Measurements from ENCODE around the gene HDAC2. TPM values are rescaled to one million over a fixed set of nuclear protein-coding genes. Genes with fewer than 3 reads are reported as not detected.
"Not testable (repeated sequence)": the region's sequence is repeated elsewhere in the genome, so short reads cannot be mapped to it uniquely, and the experiment has no call there.

HDAC2 gene
- total RNA-seq, 2 donors from 2014 or later, result 25.6 to 32.4 TPM

DNA sequence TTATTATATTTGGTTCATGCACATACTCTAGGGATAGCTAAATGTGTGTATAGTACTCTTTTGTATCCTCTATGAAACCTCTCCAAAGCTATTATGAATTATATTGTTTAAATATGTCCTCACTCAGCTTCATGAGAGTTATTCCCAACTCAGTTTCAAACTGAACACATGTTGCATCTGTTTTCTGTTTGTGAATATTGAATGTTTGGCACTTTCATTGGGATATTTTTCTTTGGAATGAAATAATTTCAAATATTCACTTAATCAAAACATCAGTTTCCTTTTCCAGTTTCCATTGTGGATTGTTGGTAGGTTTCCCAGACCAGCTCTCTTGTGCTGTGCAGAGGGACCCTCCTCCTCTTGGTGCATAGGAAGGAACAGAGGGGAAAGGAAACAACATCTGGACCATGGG lies 46.6 kb downstream of the HDAC2 start:
- Histone ChIP-seq H3K4me1 (peaks cover 0 to 5% of the 10 kb centered on the region in 2 donors), H3K9me3 (peaks cover 2 to 5% of the 10 kb centered on the region in 2 donors), H3K27ac (no peak overlapping the region), H3K4me3 (no peak overlapping the region), H3K36me3 (no peaks in the 10 kb centered on the region), H3K27me3 (no peaks in the 10 kb centered on the region)
- TF ChIP-seq, protein P1, sequence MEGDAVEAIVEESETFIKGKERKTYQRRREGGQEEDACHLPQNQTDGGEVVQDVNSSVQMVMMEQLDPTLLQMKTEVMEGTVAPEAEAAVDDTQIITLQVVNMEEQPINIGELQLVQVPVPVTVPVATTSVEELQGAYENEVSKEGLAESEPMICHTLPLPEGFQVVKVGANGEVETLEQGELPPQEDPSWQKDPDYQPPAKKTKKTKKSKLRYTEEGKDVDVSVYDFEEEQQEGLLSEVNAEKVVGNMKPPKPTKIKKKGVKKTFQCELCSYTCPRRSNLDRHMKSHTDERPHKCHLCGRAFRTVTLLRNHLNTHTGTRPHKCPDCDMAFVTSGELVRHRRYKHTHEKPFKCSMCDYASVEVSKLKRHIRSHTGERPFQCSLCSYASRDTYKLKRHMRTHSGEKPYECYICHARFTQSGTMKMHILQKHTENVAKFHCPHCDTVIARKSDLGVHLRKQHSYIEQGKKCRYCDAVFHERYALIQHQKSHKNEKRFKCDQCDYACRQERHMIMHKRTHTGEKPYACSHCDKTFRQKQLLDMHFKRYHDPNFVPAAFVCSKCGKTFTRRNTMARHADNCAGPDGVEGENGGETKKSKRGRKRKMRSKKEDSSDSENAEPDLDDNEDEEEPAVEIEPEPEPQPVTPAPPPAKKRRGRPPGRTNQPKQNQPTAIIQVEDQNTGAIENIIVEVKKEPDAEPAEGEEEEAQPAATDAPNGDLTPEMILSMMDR (IDR thresholded peaks at IDR 0.05), result no peak
- DNase-seq (ENCODE audit: low spot score), result no peak

DNA sequence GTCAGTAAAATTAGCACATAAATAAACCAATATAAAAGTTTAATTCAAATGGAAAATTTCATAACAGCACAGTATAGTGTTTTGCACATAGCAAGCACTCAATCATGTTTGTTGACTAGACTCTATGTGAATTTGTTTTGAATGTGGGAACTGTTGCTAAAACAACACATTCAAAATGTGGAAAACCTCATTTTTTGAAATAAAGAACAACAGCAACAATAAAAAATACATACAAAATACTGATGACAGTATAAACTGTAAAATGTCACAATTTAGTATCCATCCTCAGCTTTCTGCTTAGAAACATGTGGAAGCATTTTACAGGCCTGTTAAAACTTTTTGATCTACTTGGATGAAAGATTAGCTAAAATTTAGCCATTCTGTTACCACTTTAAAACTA lies 47.4 kb downstream of the HDAC2 start:
- H3K4me1 ChIP-seq, result peaks cover 0 to 5% of the 10 kb centered on the region in 2 donors
- H3K27ac ChIP-seq, result peak overlapping the region in 1 of 2 donors; percentile 21
- DNase-seq (ENCODE audit: low spot score), result no peak
- TF ChIP-seq, protein P1 (IDR thresholded peaks at IDR 0.05), result no peak
- H3K27me3 ChIP-seq, result no peaks in the 10 kb centered on the region
- H3K4me3 ChIP-seq, result no peak overlapping the region
- no peaks in the 10 kb centered on the region for H3K9me3 ChIP-seq
- no peaks in the 10 kb centered on the region for H3K36me3 ChIP-seq

DNA sequence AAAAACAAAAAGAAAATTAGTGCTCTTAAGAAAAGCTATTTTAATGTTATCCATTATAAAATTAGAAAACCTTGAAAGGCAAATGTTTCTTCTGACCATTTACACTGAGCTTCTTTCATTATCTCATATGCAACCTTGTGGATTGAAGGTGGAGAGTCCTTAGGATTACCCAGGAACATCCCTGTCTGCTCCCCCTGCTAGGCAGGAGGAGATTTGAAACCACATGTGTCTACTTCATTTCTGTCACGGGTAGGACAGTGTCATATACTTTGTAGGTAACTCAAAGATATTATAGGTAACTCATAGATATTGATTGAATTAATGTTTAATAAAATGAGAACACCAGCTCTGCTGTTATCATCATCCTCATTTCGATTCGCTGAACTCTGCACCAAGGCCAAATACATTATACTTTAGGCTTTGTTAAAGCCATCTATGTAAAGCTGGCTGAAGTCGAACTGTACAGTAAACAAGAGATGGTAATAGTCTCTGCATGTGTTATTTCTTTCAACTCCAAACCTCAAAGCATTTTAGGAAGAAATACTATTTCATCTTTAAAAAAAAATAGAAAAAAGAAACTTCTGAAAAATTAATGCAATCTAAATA lies 49.5 kb downstream of the HDAC2 start:
- Histone ChIP-seq H3K4me1 (peaks cover 0 to 5% of the 10 kb centered on the region in 2 donors), H3K27me3 (no peaks in the 10 kb centered on the region), H3K27ac (peak overlapping the region in 1 of 2 donors; percentile 36), H3K9me3 (no peaks in the 10 kb centered on the region), H3K36me3 (no peaks in the 10 kb centered on the region), H3K4me3 (no peak overlapping the region)
- no peak for DNase-seq (ENCODE audit: low spot score)
- TF ChIP-seq, protein P1 (IDR thresholded peaks at IDR 0.05), result no peak

DNA sequence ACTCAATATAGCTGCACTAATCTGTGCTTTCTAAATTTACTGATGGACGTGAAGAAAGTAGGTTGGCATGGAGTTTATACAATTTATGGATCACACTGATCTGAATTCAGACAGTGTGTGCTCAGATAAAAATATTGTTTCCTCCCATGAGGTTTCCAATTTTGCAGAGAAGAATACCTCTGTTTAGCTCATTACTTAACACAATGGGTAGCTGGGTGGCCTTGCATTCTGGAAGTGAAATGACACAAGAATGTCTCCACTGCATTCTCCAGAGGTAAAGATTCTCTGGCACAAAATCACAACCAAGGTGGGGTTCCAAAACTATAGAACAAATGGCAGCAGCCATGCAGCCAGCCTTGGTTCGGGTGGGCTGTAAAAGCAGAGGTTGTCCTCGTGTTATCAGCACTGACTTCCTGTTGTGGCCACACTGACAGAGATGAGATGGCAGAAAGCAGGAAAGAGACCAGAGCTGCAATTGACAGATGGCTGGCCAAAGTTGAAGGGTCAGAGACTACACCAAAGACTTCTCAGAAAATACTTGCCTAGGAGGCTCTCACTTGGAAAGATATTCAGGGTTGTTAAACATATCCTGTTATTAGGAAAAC lies 50.2 kb downstream of the HDAC2 start:
- TF ChIP-seq, protein P1 (IDR thresholded peaks at IDR 0.05), result no peak
- no peaks in the 10 kb centered on the region for H3K27me3 ChIP-seq
- H3K4me1 ChIP-seq, result peaks cover 0 to 5% of the 10 kb centered on the region in 2 donors
- H3K27ac ChIP-seq, result peak overlapping the region in 1 of 2 donors; percentile 36
- H3K9me3 ChIP-seq, result no peaks in the 10 kb centered on the region
- H3K4me3 ChIP-seq, result no peak overlapping the region
- DNase-seq (ENCODE audit: low spot score), result no peak
- H3K36me3 ChIP-seq, result no peaks in the 10 kb centered on the region

DNA sequence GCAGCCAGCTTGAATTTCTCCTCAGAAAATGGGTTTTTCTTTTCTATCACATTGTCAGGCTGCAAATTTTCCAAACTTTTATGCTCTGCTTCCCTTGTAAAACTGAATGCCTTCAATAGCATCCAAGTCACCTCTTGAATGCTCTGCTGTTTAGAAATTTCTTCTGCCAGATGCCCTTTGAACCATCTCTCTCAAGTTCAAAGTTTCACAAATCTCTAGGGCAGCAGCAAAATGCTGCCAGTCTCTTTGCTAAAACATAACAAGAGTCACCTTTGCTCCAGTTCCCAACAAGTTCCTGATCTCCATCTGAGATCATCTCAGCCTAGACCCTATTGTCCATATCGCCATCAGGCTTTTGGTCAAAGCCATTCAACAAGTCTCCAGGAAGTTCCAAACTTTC lies 60.7 kb downstream of the HDAC2 start:
- DNase-seq (ENCODE audit: low spot score); H3K4me3 ChIP-seq; H3K36me3 ChIP-seq; H3K27me3 ChIP-seq; H3K4me1 ChIP-seq; H3K9me3 ChIP-seq; H3K27ac ChIP-seq: not testable (repeated sequence)

DNA sequence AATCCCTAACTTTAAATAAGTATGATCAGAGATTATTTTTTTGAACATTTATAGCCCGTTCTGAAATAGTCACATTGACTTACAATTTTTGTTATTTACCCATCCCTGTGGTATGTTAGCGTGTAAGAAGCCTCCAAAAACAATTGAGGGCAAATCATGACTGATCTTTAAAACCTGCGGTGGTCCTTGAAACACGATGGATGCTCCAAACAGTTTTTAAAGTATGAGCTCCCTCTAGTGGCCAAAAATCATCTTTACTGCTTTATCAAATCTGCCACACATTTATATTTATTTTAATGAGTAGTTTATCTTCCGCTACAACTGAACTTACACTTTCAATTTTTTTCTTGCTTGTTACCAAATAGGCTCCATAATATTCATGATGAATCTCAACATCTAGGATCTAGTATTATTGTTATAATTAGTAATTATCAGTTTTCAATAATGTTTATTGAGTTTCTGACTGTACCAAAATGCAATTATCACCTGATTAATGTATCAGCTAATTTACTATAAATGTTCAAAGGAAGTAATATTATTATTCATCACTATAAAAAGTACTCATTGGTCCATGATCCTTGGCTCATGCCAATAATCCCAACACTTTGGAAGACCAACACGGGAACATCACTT lies 61.6 kb downstream of the HDAC2 start:
- H3K4me3 ChIP-seq, result no peak overlapping the region
- H3K36me3 ChIP-seq, result no peaks in the 10 kb centered on the region
- no peak for DNase-seq (ENCODE audit: low spot score)
- no peak overlapping the region for H3K27ac ChIP-seq
- TF ChIP-seq, protein P1 (IDR thresholded peaks at IDR 0.05), result peak; percentile 72 to 82
- H3K27me3 ChIP-seq, result no peaks in the 10 kb centered on the region
- H3K9me3 ChIP-seq, result peaks cover 0 to 6% of the 10 kb centered on the region in 2 donors
- peaks cover 0 to 1% of the 10 kb centered on the region in 2 donors for H3K4me1 ChIP-seq

Data from right atrium auricular region (tissue), 2 donors.